Measurements from ENCODE around the gene MAP2K6. TPM values are rescaled to one million over a fixed set of nuclear protein-coding genes. Genes with fewer than 3 reads are reported as not detected.

Gene MAP2K6
- total RNA-seq, 2 donors from 2014 or later: 16.3 to 21.2 TPM

GRCh38 chr17:69577098-69577497, 162.6 kb downstream of the MAP2K6 start:
- H3K4me1 Mint-ChIP-seq: peaks cover 9% of the 10 kb centered on the region
- ATAC-seq (no peak), DNase-seq (no peak)
- peaks cover 39% of the 10 kb centered on the region for H3K27me3 Mint-ChIP-seq
- H3K9me3 ChIP-seq (ENCODE audit: control insufficient read depth, low read length, poor library complexity, severe bottlenecking): no peaks in the 10 kb centered on the region
- peaks cover 6% of the 10 kb centered on the region for H3K36me3 Mint-ChIP-seq (ENCODE audit: low read depth)
- H3K27ac Mint-ChIP-seq: no peak overlapping the region
- no peak overlapping the region for H3K4me3 Mint-ChIP-seq

- Mint-ChIP-seq H3K4me1 (peaks cover 9% of the 10 kb centered on the region), H3K4me3 (no peak overlapping the region), H3K27ac (no peak overlapping the region), H3K36me3 (ENCODE audit: low read depth) (peaks cover 6% of the 10 kb centered on the region), H3K27me3 (peaks cover 43% of the 10 kb centered on the region)
- no peaks in the 10 kb centered on the region for H3K9me3 ChIP-seq (ENCODE audit: control insufficient read depth, low read length, poor library complexity, severe bottlenecking)
- ATAC-seq: no peak
- DNase-seq: no peak
Measured at GRCh38 chr17:69578385-69578936, 164.0 kb downstream of the MAP2K6 start.

GRCh38 chr17:69579961-69580677, 165.6 kb downstream of the MAP2K6 start:
- ATAC-seq (no peak), DNase-seq (no peak)
- no peaks in the 10 kb centered on the region for H3K9me3 ChIP-seq (ENCODE audit: control insufficient read depth, low read length, poor library complexity, severe bottlenecking)
- H3K4me3 Mint-ChIP-seq: peak overlapping the region; percentile 15
- peaks cover 6% of the 10 kb centered on the region for H3K36me3 Mint-ChIP-seq (ENCODE audit: low read depth)
- H3K27me3 Mint-ChIP-seq: peaks cover 41% of the 10 kb centered on the region
- peaks cover 9% of the 10 kb centered on the region for H3K4me1 Mint-ChIP-seq
- no peak overlapping the region for H3K27ac Mint-ChIP-seq

GRCh38 chr17:69581061-69581961, 166.8 kb downstream of the MAP2K6 start:
- Mint-ChIP-seq H3K4me1 (peaks cover 7% of the 10 kb centered on the region), H3K4me3 (peak overlapping the region; percentile 85), H3K36me3 (ENCODE audit: low read depth) (peaks cover 6% of the 10 kb centered on the region), H3K27me3 (peaks cover 41% of the 10 kb centered on the region), H3K27ac (peak overlapping the region; percentile 83)
- no peak for DNase-seq
- no peaks in the 10 kb centered on the region for H3K9me3 ChIP-seq (ENCODE audit: control insufficient read depth, low read length, poor library complexity, severe bottlenecking)
- ATAC-seq: peak; percentile 85

GRCh38 chr17:69588316-69588715, 173.8 kb downstream of the MAP2K6 start:
- Mint-ChIP-seq H3K4me3 (no peak overlapping the region), H3K27ac (no peak overlapping the region), H3K27me3 (peaks cover 7% of the 10 kb centered on the region), H3K4me1 (no peaks in the 10 kb centered on the region), H3K36me3 (ENCODE audit: low read depth) (no peaks in the 10 kb centered on the region)
- ATAC-seq (no peak), DNase-seq (no peak)
- no peaks in the 10 kb centered on the region for H3K9me3 ChIP-seq (ENCODE audit: control insufficient read depth, low read length, poor library complexity, severe bottlenecking)

- Mint-ChIP-seq H3K27ac (no peak overlapping the region), H3K36me3 (ENCODE audit: low read depth) (no peaks in the 10 kb centered on the region), H3K27me3 (peaks cover 11% of the 10 kb centered on the region), H3K4me1 (no peaks in the 10 kb centered on the region), H3K4me3 (no peak overlapping the region)
- DNase-seq (no peak), ATAC-seq (no peak)
- no peaks in the 10 kb centered on the region for H3K9me3 ChIP-seq (ENCODE audit: control insufficient read depth, low read length, poor library complexity, severe bottlenecking)
Measured at GRCh38 chr17:69588827-69589239, 174.3 kb downstream of the MAP2K6 start.

GRCh38 chr17:69590671-69591070, 176.2 kb downstream of the MAP2K6 start:
- Mint-ChIP-seq H3K4me3 (no peak overlapping the region), H3K4me1 (no peaks in the 10 kb centered on the region), H3K27me3 (peaks cover 19% of the 10 kb centered on the region), H3K27ac (no peak overlapping the region), H3K36me3 (ENCODE audit: low read depth) (no peaks in the 10 kb centered on the region)
- ATAC-seq (no peak), DNase-seq (no peak)
- no peaks in the 10 kb centered on the region for H3K9me3 ChIP-seq (ENCODE audit: control insufficient read depth, low read length, poor library complexity, severe bottlenecking)

GRCh38 chr17:69592692-69593350, 178.3 kb downstream of the MAP2K6 start:
- no peak for ATAC-seq
- H3K36me3 Mint-ChIP-seq (ENCODE audit: low read depth): no peaks in the 10 kb centered on the region
- H3K4me3 Mint-ChIP-seq: no peak overlapping the region
- peaks cover 25% of the 10 kb centered on the region for H3K27me3 Mint-ChIP-seq
- DNase-seq: no peak
- H3K4me1 Mint-ChIP-seq: no peaks in the 10 kb centered on the region
- H3K27ac Mint-ChIP-seq: no peak overlapping the region
- no peaks in the 10 kb centered on the region for H3K9me3 ChIP-seq (ENCODE audit: control insufficient read depth, low read length, poor library complexity, severe bottlenecking)

- no peak for ATAC-seq
- no peaks in the 10 kb centered on the region for H3K9me3 ChIP-seq (ENCODE audit: control insufficient read depth, low read length, poor library complexity, severe bottlenecking)
- no peaks in the 10 kb centered on the region for H3K4me1 Mint-ChIP-seq
Measured at GRCh38 chr17:69593351-69593715, 178.8 kb downstream of the MAP2K6 start.

GRCh38 chr17:69593716-69594115, 179.2 kb downstream of the MAP2K6 start:
- no peak for ATAC-seq
- H3K27ac Mint-ChIP-seq: no peak overlapping the region
- no peak for DNase-seq
- no peaks in the 10 kb centered on the region for H3K9me3 ChIP-seq (ENCODE audit: control insufficient read depth, low read length, poor library complexity, severe bottlenecking)
- H3K36me3 Mint-ChIP-seq (ENCODE audit: low read depth): no peaks in the 10 kb centered on the region
- peak overlapping the region; percentile 19 for H3K4me3 Mint-ChIP-seq
- no peaks in the 10 kb centered on the region for H3K4me1 Mint-ChIP-seq
- peaks cover 19% of the 10 kb centered on the region for H3K27me3 Mint-ChIP-seq

More at GRCh38 chr17:69593351-69593715, 178.8 kb downstream of the MAP2K6 start:
- Mint-ChIP-seq H3K27me3 (peaks cover 23% of the 10 kb centered on the region), H3K36me3 (ENCODE audit: low read depth) (no peaks in the 10 kb centered on the region), H3K4me3 (no peak overlapping the region), H3K27ac (no peak overlapping the region)
- DNase-seq: no peak

GRCh38 chr17:69594641-69595040, 180.1 kb downstream of the MAP2K6 start:
- no peaks in the 10 kb centered on the region for H3K36me3 Mint-ChIP-seq (ENCODE audit: low read depth)
- DNase-seq: no peak
- no peak overlapping the region for H3K27ac Mint-ChIP-seq
- H3K4me3 Mint-ChIP-seq: no peak overlapping the region
- no peaks in the 10 kb centered on the region for H3K4me1 Mint-ChIP-seq
- H3K27me3 Mint-ChIP-seq: peaks cover 18% of the 10 kb centered on the region
- no peak for ATAC-seq
- H3K9me3 ChIP-seq (ENCODE audit: control insufficient read depth, low read length, poor library complexity, severe bottlenecking): no peaks in the 10 kb centered on the region

- Mint-ChIP-seq H3K27ac (no peak overlapping the region), H3K36me3 (ENCODE audit: low read depth) (no peaks in the 10 kb centered on the region), H3K4me1 (no peaks in the 10 kb centered on the region), H3K4me3 (no peak overlapping the region), H3K27me3 (peaks cover 18% of the 10 kb centered on the region)
- DNase-seq (no peak), ATAC-seq (no peak)
- H3K9me3 ChIP-seq (ENCODE audit: control insufficient read depth, low read length, poor library complexity, severe bottlenecking): no peaks in the 10 kb centered on the region
Measured at GRCh38 chr17:69596141-69596540, 181.6 kb downstream of the MAP2K6 start.
